Measurements from ENCODE around the gene ADGRL1.

- TF ChIP-seq CTCF (IDR thresholded peaks at IDR 0.05 in 4 of 5, conservative IDR thresholded peaks at IDR 0.05 in 1 of 5) (no peak), POLR2A (IDR thresholded peaks at IDR 0.05) (no peak)
Measured at GRCh38 chr19:14174883-14175282, 31.1 kb downstream of the ADGRL1 start.
